C4-2B (cell line): ENCODE results near the gene UPK1A.

Source experiments
- ZFX ChIP-seq: fragments of 450-650 bp; IDR thresholded peaks from 2 replicates; pipeline ENCODE4 v1.6.1; 2017
- TF ChIP-seq, protein P1 (sequence below): fragments of 450-650 bp; conservative IDR thresholded peaks from 2 replicates; pipeline ENCODE4 v1.5.1; 2017; ENCODE audit warnings: mild to moderate bottlenecking

DNA sequence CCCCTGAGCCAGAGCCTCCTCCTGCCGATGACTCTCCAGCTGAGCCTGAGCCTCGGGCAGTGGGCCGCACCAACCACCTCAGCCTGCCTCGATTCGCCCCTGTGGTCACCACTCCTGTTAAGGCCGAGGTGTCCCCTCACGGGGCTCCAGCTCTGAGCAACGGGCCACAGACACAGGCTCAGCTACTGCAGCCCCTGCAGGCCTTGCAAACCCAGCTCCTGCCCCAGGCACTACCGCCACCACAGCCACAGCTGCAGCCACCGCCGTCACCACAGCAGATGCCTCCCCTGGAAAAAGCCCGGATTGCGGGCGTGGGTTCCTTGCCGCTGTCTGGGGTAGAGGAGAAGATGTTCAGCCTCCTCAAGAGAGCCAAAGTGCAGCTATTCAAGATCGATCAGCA is 55.1 kb downstream of the UPK1A start:
- TF ChIP-seq, protein P1, sequence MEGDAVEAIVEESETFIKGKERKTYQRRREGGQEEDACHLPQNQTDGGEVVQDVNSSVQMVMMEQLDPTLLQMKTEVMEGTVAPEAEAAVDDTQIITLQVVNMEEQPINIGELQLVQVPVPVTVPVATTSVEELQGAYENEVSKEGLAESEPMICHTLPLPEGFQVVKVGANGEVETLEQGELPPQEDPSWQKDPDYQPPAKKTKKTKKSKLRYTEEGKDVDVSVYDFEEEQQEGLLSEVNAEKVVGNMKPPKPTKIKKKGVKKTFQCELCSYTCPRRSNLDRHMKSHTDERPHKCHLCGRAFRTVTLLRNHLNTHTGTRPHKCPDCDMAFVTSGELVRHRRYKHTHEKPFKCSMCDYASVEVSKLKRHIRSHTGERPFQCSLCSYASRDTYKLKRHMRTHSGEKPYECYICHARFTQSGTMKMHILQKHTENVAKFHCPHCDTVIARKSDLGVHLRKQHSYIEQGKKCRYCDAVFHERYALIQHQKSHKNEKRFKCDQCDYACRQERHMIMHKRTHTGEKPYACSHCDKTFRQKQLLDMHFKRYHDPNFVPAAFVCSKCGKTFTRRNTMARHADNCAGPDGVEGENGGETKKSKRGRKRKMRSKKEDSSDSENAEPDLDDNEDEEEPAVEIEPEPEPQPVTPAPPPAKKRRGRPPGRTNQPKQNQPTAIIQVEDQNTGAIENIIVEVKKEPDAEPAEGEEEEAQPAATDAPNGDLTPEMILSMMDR = no peak
- no peak for TF ChIP-seq ZFX
